HepG2 (cell line): Measurements from ENCODE around the gene SRD5A1. TPM values are rescaled to one million over a fixed set of nuclear protein-coding genes. Genes with fewer than 3 reads are reported as not detected.
A peak's percentile ranks its signal among the peaks of the same experiment; 100 is the strongest.

ENCODE experiments used
- DPF2 ChIP-seq: sonication (generic); formaldehyde crosslinking; IDR thresholded peaks from 2 replicates; pipeline ENCODE4 v1.4.0; 2020; ENCODE audit warnings: mild to moderate bottlenecking, low read depth, missing genetic modification reagents, borderline replicate concordance
- FOXJ3 ChIP-seq: sonication (generic); formaldehyde crosslinking; IDR thresholded peaks from 2 replicates; pipeline ENCODE4 v1.4.0; 2020; ENCODE audit warnings: missing genetic modification reagents, mild to moderate bottlenecking, borderline replicate concordance
- MED1 ChIP-seq: sonication (generic); formaldehyde crosslinking; IDR thresholded peaks from 2 replicates; pipeline ENCODE4 v1.4.0; 2020; ENCODE audit warnings: missing genetic modification reagents
- MYC ChIP-seq: sonication (generic); formaldehyde crosslinking; IDR thresholded peaks from 2 replicates; pipeline ENCODE4 v1.9.0; 2021; ENCODE audit warnings: missing genetic modification reagents, borderline replicate concordance
- NR2F2 ChIP-seq: IDR thresholded peaks from 2 replicates; pipeline ENCODE4 v1.6.1; 2012; ENCODE audit warnings: low read depth, inconsistent platforms, borderline replicate concordance
- REL ChIP-seq: sonication (generic); formaldehyde crosslinking; conservative IDR thresholded peaks from 2 replicates; pipeline ENCODE4 v1.8.0; 2022; ENCODE audit warnings: mild to moderate bottlenecking, missing genetic modification reagents, moderate library complexity
- ZBTB8A ChIP-seq: sonication (generic); formaldehyde crosslinking; IDR thresholded peaks from 2 replicates; pipeline ENCODE4 v1.4.0; 2020; ENCODE audit warnings: mild to moderate bottlenecking, low read depth, missing genetic modification reagents, borderline replicate concordance
- ZNF235 ChIP-seq: sonication (generic); formaldehyde crosslinking; IDR thresholded peaks from 2 replicates; pipeline ENCODE4 v1.8.1; 2023; ENCODE audit warnings: mild to moderate bottlenecking, missing genetic modification reagents, borderline replicate concordance
- ZNF563 ChIP-seq: sonication (generic); formaldehyde crosslinking; IDR thresholded peaks from 2 replicates; pipeline ENCODE4 v1.8.0; 2022; ENCODE audit warnings: mild to moderate bottlenecking, moderate library complexity, missing genetic modification reagents
- ZNF570 ChIP-seq: sonication (generic); formaldehyde crosslinking; IDR thresholded peaks from 2 replicates; pipeline ENCODE4 v1.4.0; 2020; ENCODE audit warnings: mild to moderate bottlenecking, missing genetic modification reagents, borderline replicate concordance
- ZNF614 ChIP-seq: IDR thresholded peaks from 2 replicates; pipeline ENCODE4 v1.6.1; 2018; ENCODE audit warnings: missing biosample characterization, missing genetic modification reagents, inconsistent platforms, borderline replicate concordance
- ZSCAN25 ChIP-seq: sonication (generic); formaldehyde crosslinking; IDR thresholded peaks from 2 replicates; pipeline ENCODE4 v1.8.0; 2022; ENCODE audit warnings: mild to moderate bottlenecking, missing genetic modification reagents
- polyA plus RNA-seq, 8 experiments: library from polyadenylated mRNA; depleted of rRNA in 3 of 8; stranded (reverse) in 7 of 8; unstranded in 1 of 8; fragments of >200 nt; fragmentation: Illumina TruSeq in 4 of 8; extraction: Trizol in 4 of 8; gene quantifications; 2 replicates each; pipeline versions ENCODE4 v1.2.1 to v1.2.3, GENCODE V29; 2011 to 2016; ENCODE audit warnings: low read depth in 4 of 8, missing spikeins in 1 of 8, mixed read lengths in 1 of 8; ENCODE audit not compliant: insufficient read depth in 1 of 8
- total RNA-seq, 5 experiments: library from RNA; depleted of rRNA; stranded (reverse); fragments of >200 nt; fragmentation: Illumina TruSeq; extraction: Trizol; gene quantifications; 2 replicates each; pipeline ENCODE4 v1.2.3, GENCODE V29; 2016; ENCODE audit warnings: low read depth in 1 of 5
- TF ChIP-seq, protein P1 (sequence below): sonication (generic); formaldehyde crosslinking; IDR thresholded peaks from 2 replicates; pipeline ENCODE4 v1.5.0; 2020; ENCODE audit warnings: mild to moderate bottlenecking, missing genetic modification reagents, borderline replicate concordance
- TF ChIP-seq, protein P2 (sequence below): sonication (generic); formaldehyde crosslinking; IDR thresholded peaks from 2 replicates; pipeline ENCODE4 v1.5.0; 2020; ENCODE audit warnings: missing genetic modification reagents
- TF ChIP-seq, protein P3 (sequence below): sonication (generic); formaldehyde crosslinking; IDR thresholded peaks from 2 replicates; pipeline ENCODE4 v1.4.0; 2020; ENCODE audit warnings: mild to moderate bottlenecking, missing genetic modification reagents, borderline replicate concordance
- TF ChIP-seq, protein P4 (sequence below): sonication (generic); formaldehyde crosslinking; IDR thresholded peaks from 2 replicates; pipeline ENCODE4 v1.5.0; 2020; ENCODE audit warnings: missing genetic modification reagents

The SRD5A1 gene
- total and polyA plus RNA-seq, 2 of the 13 experiments (the other 11 are each of a cell fraction or from before 2014, with no cell fraction given), result 6.1 to 9.9 TPM

DNA sequence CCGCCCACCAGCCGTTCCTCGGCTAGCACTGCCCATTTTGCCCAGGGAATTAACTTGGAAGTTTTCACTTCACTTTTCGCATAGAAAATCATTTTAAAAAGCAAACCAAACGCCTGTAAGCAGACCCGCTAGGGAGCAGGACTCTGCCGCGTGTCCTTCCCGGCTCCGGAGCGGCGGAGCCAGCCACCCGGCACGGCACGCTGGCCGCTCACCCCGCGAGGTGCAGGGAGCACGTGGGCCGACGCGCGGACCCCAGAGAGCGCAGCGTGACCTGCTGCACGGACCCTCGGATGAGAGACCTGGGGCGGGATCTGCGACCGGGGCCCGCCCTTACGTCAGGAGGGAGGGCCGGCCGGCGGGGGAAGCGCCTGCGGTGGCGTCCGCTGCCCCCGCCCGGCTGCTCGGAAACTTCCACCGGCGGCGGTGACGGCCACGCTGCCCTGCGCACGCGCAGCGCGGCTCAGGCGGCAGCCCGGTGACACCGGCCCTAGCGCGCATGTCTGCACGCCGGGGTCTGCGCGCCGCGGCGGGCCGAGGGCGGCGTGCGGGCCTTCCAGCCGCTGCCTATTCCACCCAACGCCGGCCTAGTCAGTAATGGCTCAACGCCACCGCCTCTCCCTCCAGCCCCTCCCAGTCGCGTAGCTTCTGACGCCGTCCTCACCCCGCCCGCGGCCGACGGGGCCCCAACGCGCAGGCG, 79.5 kb downstream of the SRD5A1 start (continued):
- TF ChIP-seq, protein P1, sequence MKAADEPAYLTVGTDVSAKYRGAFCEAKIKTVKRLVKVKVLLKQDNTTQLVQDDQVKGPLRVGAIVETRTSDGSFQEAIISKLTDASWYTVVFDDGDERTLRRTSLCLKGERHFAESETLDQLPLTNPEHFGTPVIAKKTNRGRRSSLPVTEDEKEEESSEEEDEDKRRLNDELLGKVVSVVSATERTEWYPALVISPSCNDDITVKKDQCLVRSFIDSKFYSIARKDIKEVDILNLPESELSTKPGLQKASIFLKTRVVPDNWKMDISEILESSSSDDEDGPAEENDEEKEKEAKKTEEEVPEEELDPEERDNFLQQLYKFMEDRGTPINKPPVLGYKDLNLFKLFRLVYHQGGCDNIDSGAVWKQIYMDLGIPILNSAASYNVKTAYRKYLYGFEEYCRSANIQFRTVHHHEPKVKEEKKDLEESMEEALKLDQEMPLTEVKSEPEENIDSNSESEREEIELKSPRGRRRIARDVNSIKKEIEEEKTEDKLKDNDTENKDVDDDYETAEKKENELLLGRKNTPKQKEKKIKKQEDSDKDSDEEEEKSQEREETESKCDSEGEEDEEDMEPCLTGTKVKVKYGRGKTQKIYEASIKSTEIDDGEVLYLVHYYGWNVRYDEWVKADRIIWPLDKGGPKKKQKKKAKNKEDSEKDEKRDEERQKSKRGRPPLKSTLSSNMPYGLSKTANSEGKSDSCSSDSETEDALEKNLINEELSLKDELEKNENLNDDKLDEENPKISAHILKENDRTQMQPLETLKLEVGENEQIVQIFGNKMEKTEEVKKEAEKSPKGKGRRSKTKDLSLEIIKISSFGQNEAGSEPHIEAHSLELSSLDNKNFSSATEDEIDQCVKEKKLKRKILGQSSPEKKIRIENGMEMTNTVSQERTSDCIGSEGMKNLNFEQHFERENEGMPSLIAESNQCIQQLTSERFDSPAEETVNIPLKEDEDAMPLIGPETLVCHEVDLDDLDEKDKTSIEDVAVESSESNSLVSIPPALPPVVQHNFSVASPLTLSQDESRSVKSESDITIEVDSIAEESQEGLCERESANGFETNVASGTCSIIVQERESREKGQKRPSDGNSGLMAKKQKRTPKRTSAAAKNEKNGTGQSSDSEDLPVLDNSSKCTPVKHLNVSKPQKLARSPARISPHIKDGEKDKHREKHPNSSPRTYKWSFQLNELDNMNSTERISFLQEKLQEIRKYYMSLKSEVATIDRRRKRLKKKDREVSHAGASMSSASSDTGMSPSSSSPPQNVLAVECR (CRISPR knock-in tag), result peak; percentile 95
- TF ChIP-seq ZNF614 (CRISPR knock-in tag) (peak; percentile 39; the same call in 1 of the 2 replicates), REL (CRISPR knock-in tag) (peak; percentile 92), ZSCAN25 (CRISPR knock-in tag) (peak; percentile 86), NR2F2 (no peak), MYC (CRISPR knock-in tag) (peak; percentile 100), ZBTB8A (CRISPR knock-in tag) (no peak; the same call in 1 of the 2 replicates), DPF2 (CRISPR knock-in tag) (no peak), ZNF563 (CRISPR knock-in tag) (peak; percentile 98), ZNF235 (CRISPR knock-in tag) (0 out of 2 replicates have a peak, but pooled peaks have one; percentile 49), ZNF570 (CRISPR knock-in tag) (no peak; the same call in 1 of the 2 replicates), MED1 (CRISPR knock-in tag) (peak; percentile 53; the same call in 1 of the 2 replicates), FOXJ3 (CRISPR knock-in tag) (no peak)
- TF ChIP-seq, protein P2, sequence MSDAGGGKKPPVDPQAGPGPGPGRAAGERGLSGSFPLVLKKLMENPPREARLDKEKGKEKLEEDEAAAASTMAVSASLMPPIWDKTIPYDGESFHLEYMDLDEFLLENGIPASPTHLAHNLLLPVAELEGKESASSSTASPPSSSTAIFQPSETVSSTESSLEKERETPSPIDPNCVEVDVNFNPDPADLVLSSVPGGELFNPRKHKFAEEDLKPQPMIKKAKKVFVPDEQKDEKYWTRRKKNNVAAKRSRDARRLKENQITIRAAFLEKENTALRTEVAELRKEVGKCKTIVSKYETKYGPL (CRISPR knock-in tag), result peak; percentile 46; the same call in 1 of the 2 replicates
- TF ChIP-seq, protein P3, sequence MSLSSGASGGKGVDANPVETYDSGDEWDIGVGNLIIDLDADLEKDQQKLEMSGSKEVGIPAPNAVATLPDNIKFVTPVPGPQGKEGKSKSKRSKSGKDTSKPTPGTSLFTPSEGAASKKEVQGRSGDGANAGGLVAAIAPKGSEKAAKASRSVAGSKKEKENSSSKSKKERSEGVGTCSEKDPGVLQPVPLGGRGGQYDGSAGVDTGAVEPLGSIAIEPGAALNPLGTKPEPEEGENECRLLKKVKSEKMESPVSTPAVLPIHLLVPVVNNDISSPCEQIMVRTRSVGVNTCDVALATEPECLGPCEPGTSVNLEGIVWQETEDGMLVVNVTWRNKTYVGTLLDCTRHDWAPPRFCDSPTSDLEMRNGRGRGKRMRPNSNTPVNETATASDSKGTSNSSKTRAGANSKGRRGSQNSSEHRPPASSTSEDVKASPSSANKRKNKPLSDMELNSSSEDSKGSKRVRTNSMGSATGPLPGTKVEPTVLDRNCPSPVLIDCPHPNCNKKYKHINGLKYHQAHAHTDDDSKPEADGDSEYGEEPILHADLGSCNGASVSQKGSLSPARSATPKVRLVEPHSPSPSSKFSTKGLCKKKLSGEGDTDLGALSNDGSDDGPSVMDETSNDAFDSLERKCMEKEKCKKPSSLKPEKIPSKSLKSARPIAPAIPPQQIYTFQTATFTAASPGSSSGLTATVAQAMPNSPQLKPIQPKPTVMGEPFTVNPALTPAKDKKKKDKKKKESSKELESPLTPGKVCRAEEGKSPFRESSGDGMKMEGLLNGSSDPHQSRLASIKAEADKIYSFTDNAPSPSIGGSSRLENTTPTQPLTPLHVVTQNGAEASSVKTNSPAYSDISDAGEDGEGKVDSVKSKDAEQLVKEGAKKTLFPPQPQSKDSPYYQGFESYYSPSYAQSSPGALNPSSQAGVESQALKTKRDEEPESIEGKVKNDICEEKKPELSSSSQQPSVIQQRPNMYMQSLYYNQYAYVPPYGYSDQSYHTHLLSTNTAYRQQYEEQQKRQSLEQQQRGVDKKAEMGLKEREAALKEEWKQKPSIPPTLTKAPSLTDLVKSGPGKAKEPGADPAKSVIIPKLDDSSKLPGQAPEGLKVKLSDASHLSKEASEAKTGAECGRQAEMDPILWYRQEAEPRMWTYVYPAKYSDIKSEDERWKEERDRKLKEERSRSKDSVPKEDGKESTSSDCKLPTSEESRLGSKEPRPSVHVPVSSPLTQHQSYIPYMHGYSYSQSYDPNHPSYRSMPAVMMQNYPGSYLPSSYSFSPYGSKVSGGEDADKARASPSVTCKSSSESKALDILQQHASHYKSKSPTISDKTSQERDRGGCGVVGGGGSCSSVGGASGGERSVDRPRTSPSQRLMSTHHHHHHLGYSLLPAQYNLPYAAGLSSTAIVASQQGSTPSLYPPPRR (CRISPR knock-in tag), result peak; percentile 72; the same call in 1 of the 2 replicates
- TF ChIP-seq, protein P4, sequence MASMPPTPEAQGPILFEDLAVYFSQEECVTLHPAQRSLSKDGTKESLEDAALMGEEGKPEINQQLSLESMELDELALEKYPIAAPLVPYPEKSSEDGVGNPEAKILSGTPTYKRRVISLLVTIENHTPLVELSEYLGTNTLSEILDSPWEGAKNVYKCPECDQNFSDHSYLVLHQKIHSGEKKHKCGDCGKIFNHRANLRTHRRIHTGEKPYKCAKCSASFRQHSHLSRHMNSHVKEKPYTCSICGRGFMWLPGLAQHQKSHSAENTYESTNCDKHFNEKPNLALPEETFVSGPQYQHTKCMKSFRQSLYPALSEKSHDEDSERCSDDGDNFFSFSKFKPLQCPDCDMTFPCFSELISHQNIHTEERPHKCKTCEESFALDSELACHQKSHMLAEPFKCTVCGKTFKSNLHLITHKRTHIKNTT, result no peak
